Brain pericyte (primary cell): ENCODE measurements around the gene SLC16A8.

Experiments used
- DNase-seq: peaks from one replicate; pipeline ENCODE4 v3.0.0-alpha.2; 2012; ENCODE audit warnings: low read depth, low spot score

The SLC16A8 gene

DNA sequence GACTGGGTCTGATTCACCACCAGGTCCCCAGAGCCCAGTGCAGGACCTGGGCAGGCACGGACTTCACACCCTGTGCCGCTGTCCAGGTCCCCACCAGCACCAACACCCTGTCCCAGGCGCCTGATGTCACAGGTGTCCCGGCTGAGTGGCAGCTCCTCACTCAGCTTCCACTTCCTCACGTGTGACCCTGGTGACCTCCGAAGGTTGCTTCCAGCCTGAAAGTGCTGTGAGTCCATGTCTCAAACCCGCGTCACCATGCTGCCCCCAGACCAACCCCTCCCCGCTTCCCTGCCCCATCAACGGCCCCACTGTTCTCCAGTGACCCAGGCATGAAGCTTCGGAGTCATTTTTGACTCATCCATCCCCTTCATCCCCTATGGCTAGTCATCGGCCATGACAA, 52.5 kb downstream of the SLC16A8 start:
- no peak for DNase-seq

GRCh38 chr22:38030311-38031133, 53.5 kb downstream of the SLC16A8 start:
- DNase-seq, result no peak

DNA sequence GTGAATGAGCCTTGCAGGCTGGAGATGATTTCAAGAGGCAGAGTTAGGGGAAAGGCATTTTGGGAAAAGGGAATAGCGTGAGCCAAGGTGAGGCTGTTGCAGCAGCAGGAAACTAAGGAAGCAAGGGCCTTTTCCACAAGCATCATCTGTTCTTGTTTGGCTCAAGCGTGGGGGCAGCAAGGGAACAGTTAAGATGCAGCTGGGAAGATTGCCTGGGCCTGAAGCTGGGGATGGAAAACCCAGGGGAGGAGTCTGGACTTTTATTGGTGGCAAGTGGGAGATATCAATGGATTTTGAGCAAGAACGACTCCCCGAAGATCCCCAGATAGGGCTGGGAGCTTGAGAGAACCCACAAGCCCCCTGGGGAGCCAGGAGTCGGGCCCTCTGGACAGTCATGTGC, 54.1 kb downstream of the SLC16A8 start:
- no peak for DNase-seq

DNA sequence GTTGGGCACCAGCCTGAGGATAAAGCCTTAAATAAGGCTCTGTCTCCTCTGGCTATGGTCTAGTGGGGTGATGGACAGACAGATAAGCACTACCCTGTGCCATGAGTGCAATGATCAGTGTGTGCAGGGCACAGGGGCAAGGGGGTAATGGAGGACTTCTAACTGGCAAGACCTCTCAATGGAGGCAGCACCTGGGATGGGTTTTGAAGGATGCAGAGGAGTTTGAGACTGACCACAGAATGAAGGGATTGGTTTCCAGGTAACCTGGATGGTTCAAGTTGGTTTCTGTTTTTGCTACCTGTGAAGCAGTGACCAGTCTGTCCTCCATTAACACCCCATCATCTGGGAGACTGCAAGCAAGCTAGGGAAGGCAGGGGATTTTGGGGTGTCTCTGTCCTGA, 54.6 kb downstream of the SLC16A8 start:
- DNase-seq, result no peak

DNA sequence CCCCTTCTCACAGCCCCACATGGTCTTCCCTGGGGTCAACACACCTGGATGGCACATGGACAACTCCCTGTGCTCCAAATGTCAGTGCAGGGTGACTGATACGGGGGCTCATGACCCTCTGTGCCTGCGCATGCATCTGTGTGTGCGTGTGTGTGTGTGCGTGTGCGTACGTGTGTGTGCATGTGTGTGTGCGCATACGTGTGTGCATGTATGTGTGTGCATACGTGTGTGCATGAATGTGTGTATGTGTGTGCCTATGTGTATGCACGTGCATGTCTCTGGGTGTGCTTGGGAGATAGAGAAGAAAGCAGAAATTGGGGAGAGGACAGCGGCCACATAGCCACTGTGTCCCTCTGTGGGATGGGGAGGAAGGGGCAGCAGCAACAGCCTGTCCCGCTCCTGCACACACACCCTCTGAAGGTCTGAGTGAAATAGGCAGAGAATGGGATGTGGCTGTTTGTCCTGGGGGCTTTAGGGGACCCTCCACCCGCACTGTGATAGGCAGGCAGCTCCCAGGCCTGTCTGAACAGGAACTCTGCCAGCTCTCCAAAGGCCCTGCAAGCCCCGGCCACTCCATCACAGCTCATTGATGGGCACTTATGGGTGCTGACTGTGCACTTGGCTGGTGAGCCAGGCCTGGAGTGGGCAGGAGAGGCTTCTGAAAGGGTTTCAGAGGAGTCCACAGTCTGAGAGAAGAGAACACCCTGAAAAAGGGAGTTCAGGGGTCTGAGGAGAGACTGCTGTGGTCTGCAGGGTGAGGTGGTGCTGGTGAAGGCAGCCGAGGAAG, 55.4 kb downstream of the SLC16A8 start:
- DNase-seq, result no peak
